Ascending aorta (tissue), 2 donors: ENCODE results near the gene HS1BP3. TPM values are rescaled to one million over a fixed set of nuclear protein-coding genes. Genes with fewer than 3 reads are reported as not detected.

Experiments used
- DNase-seq, 2 donors: peaks; one replicate each; pipeline ENCODE4 v3.0.0-alpha.2; 2019; ENCODE audit warnings: low spot score in 2 of 2
- H3K27ac ChIP-seq, 2 donors: fragments of 200-600 bp; sonication (generic); one replicate each; pipeline ENCODE4 v1.5.1; 2016 to 2017; ENCODE audit warnings: mild to moderate bottlenecking in 1 of 2
- H3K27me3 ChIP-seq: fragments of 200-600 bp; sonication (generic); one replicate; pipeline ENCODE4 v1.5.1; 2017
- H3K36me3 ChIP-seq, 2 donors: fragments of 200-600 bp; sonication (generic); one replicate each; pipeline ENCODE4 v1.5.1; 2016
- H3K4me1 ChIP-seq, 2 donors: fragments of 200-600 bp; sonication (generic); one replicate each; pipeline ENCODE4 v1.5.1; 2016 to 2017; ENCODE audit warnings: mild to moderate bottlenecking in 1 of 2
- H3K4me3 ChIP-seq, 2 donors: fragments of 200-600 bp; sonication (generic); one replicate each; pipeline ENCODE4 v1.5.1; 2016 to 2017; ENCODE audit warnings: mild to moderate bottlenecking in 1 of 2
- H3K9me3 ChIP-seq, 2 donors: fragments of 200-600 bp; sonication (generic); one replicate each; pipeline ENCODE4 v1.5.1; 2016
- CTCF ChIP-seq, 3 experiments: fragments of 200-600 bp in 2 of 3; fragments of 450-650 bp in 1 of 3; sonication (generic) in 2 of 3; IDR thresholded peaks; one replicate each; pipeline ENCODE4 v1.5.1; 2016 to 2019; ENCODE audit warnings: antibody characterized with exemption in 3 of 3, mild to moderate bottlenecking in 1 of 3, moderate library complexity in 1 of 3
- intact Hi-C: fragments of 100-400 bp; cut with DNase I; formaldehyde crosslinking; loops from one replicate; pipeline ENCODE4 v1.15.1; 2023
- total RNA-seq: library from RNA; depleted of rRNA; stranded (reverse); fragments of >200 nt; gene quantifications from one replicate; pipeline ENCODE4 v1.1.0, GENCODE V29; 2016

Gene HS1BP3
- total RNA-seq, 1 donor from 2014 or later: 40.0 TPM

DNA sequence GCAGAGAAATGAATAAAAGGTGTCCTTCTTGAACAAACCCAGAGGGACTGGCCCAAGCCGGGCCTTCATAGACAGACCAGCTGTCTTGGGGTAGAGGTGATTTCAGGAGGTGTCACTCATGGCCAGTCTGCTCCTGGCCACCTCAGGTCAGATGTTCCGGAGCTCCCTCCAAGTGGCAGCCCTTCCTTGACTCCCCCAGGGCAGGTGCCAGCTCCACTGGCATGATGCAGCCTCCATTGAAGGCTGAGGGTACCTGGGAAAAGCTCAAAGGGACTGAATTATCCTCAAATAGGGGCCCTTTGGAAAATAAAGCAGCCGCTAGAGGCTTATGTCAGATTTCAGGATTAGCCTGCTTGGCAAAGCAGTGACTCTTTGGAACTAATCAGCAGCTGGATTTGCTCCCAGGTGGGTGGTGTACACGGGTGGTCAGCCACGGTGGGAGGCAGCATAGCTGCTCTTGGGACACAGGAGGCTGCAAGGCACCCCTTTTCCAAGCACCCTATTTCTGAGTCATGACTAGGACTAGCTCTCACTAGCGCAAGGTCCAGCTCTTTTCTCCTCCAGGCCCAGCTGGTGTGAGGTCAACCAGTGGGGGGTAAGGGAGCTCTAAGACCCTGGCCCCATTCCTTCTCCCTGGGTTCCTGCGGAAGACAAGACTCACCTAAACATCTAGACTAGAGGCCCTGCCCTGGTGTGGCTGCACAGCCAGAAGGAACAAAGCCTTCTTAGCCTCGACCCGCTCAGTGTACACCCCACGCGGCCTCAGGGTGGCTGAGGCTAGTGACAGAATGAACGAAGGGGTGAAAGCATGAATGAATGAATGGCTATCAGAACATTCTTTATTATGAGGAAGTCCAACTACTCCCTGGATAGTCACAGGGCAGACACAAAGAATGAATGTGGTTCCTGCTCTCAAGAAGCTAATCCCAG, 29.3 kb downstream of the HS1BP3 start:
- no peaks in the 10 kb centered on the region for H3K9me3 ChIP-seq
- TF ChIP-seq CTCF (IDR thresholded peaks at IDR 0.05): no peak
- peak overlapping the region; percentile 97 to 98 for H3K27ac ChIP-seq
- intact Hi-C loops: no loop called here
- H3K4me3 ChIP-seq: no peak overlapping the region
- peak; percentile 2 to 63 for DNase-seq
- H3K36me3 ChIP-seq: peaks cover 43 to 56% of the 10 kb centered on the region in 2 donors
- no peaks in the 10 kb centered on the region for H3K27me3 ChIP-seq
- H3K4me1 ChIP-seq: peaks cover 31 to 40% of the 10 kb centered on the region in 2 donors

GRCh38 chr2:20620696-20621365, 30.1 kb downstream of the HS1BP3 start:
- no peak overlapping the region for H3K4me3 ChIP-seq
- DNase-seq: peak; percentile 7 to 61
- peaks cover 43 to 52% of the 10 kb centered on the region in 2 donors for H3K36me3 ChIP-seq
- H3K9me3 ChIP-seq: no peaks in the 10 kb centered on the region
- intact Hi-C loops: no loop called here
- peaks cover 36 to 44% of the 10 kb centered on the region in 2 donors for H3K4me1 ChIP-seq
- peak overlapping the region; percentile 97 to 98 for H3K27ac ChIP-seq
- no peaks in the 10 kb centered on the region for H3K27me3 ChIP-seq
- no peak for TF ChIP-seq CTCF (IDR thresholded peaks at IDR 0.05)

- no peak overlapping the region for H3K4me3 ChIP-seq
- H3K36me3 ChIP-seq: peaks cover 43 to 52% of the 10 kb centered on the region in 2 donors
- intact Hi-C loops: no loop called here
- no peaks in the 10 kb centered on the region for H3K9me3 ChIP-seq
- peak; percentile 5 to 59 for DNase-seq
- TF ChIP-seq CTCF (IDR thresholded peaks at IDR 0.05): no peak
- peak overlapping the region; percentile 97 to 98 for H3K27ac ChIP-seq
- H3K27me3 ChIP-seq: no peaks in the 10 kb centered on the region
- H3K4me1 ChIP-seq: peaks cover 41 to 47% of the 10 kb centered on the region in 2 donors
These were observed 30.6 kb downstream of the HS1BP3 start for GRCh38 chr2:20620271-20620681.

GRCh38 chr2:20619624-20620024, 31.3 kb downstream of the HS1BP3 start:
- peak; percentile 6 to 75 for DNase-seq
- intact Hi-C loops: no loop called here
- no peak for TF ChIP-seq CTCF (IDR thresholded peaks at IDR 0.05)
- peaks cover 39 to 48% of the 10 kb centered on the region in 2 donors for H3K36me3 ChIP-seq
- no peak overlapping the region for H3K4me3 ChIP-seq
- H3K9me3 ChIP-seq: no peaks in the 10 kb centered on the region
- peak overlapping the region; percentile 97 to 98 for H3K27ac ChIP-seq
- no peaks in the 10 kb centered on the region for H3K27me3 ChIP-seq
- peaks cover 47 to 54% of the 10 kb centered on the region in 2 donors for H3K4me1 ChIP-seq

GRCh38 chr2:20618886-20619521, 31.9 kb downstream of the HS1BP3 start:
- peak overlapping the region; percentile 97 to 98 for H3K27ac ChIP-seq
- no peak for TF ChIP-seq CTCF (IDR thresholded peaks at IDR 0.05)
- intact Hi-C loops: loop anchor here (1.0 kb wide), 3 partner anchors 15 to 175 kb away; no protein-coding TSS in a partner anchor

More at GRCh38 chr2:20618886-20619521, 31.9 kb downstream of the HS1BP3 start:
- H3K9me3 ChIP-seq: no peaks in the 10 kb centered on the region
- peaks cover 51 to 59% of the 10 kb centered on the region in 2 donors for H3K4me1 ChIP-seq
- H3K4me3 ChIP-seq: no peak overlapping the region
- H3K36me3 ChIP-seq: peaks cover 33 to 42% of the 10 kb centered on the region in 2 donors
- H3K27me3 ChIP-seq: no peaks in the 10 kb centered on the region
- peak in 1 of 2 donors; percentile 6 for DNase-seq
